HEK293 (cell line): ENCODE data around the gene LCOR.
A peak's percentile ranks its signal among the peaks of the same experiment; 100 is the strongest.

Experiments
- EGR2 ChIP-seq: fragments of 450-650 bp; formaldehyde crosslinking; IDR thresholded peaks from 2 replicates; pipeline ENCODE4 v1.5.1; 2016; ENCODE audit warnings: low read depth, missing biosample characterization, missing genetic modification characterization
- GLIS2 ChIP-seq: fragments of 450-650 bp; formaldehyde crosslinking; IDR thresholded peaks from 2 replicates; pipeline ENCODE4 v1.5.1; 2016; ENCODE audit warnings: missing biosample characterization, missing genetic modification characterization
- HOXD13 ChIP-seq: sonication (generic); formaldehyde crosslinking; IDR thresholded peaks from 2 replicates; pipeline ENCODE4 v1.8.0; 2022; ENCODE audit warnings: missing genetic modification reagents, borderline replicate concordance
- MEIS1 ChIP-seq: sonication (generic); formaldehyde crosslinking; IDR thresholded peaks from 2 replicates; pipeline ENCODE4 v1.8.1; 2022; ENCODE audit warnings: missing genetic modification reagents, mild to moderate bottlenecking, borderline replicate concordance
- PRDM1 ChIP-seq: fragments of 450-650 bp; formaldehyde crosslinking; IDR thresholded peaks from 2 replicates; pipeline ENCODE4; 2016; ENCODE audit warnings: missing biosample characterization, missing genetic modification characterization
- ZBTB20 ChIP-seq: fragments of 450-650 bp; formaldehyde crosslinking; IDR thresholded peaks from 2 replicates; pipeline ENCODE4 v1.5.1; 2016; ENCODE audit warnings: missing biosample characterization, missing genetic modification characterization
- ZBTB48 ChIP-seq: fragments of 450-650 bp; formaldehyde crosslinking; IDR thresholded peaks from 2 replicates; pipeline ENCODE4 v1.5.1; 2016; ENCODE audit warnings: missing biosample characterization, missing genetic modification characterization
- ZBTB8A ChIP-seq: fragments of 450-650 bp; formaldehyde crosslinking; IDR thresholded peaks from 2 replicates; pipeline ENCODE4 v1.5.1; 2016; ENCODE audit warnings: missing biosample characterization, missing genetic modification characterization
- ZIC2 ChIP-seq: fragments of 450-650 bp; formaldehyde crosslinking; IDR thresholded peaks from 2 replicates; pipeline ENCODE4 v1.5.1; 2016; ENCODE audit warnings: missing biosample characterization, missing genetic modification characterization
- ZNF121 ChIP-seq: fragments of 450-650 bp; formaldehyde crosslinking; IDR thresholded peaks from 2 replicates; pipeline ENCODE4 v1.5.1; 2016; ENCODE audit warnings: missing biosample characterization, missing genetic modification characterization
- ZNF132 ChIP-seq: fragments of 450-650 bp; formaldehyde crosslinking; IDR thresholded peaks from 2 replicates; pipeline ENCODE4 v1.5.1; 2017; ENCODE audit warnings: missing biosample characterization, missing genetic modification characterization, borderline replicate concordance
- ZNF138 ChIP-seq: fragments of 450-650 bp; formaldehyde crosslinking; IDR thresholded peaks from 2 replicates; pipeline ENCODE4 v1.5.1; 2016; ENCODE audit warnings: missing biosample characterization, missing genetic modification characterization, borderline replicate concordance
- ZNF157 ChIP-seq: fragments of 450-650 bp; formaldehyde crosslinking; IDR thresholded peaks from 2 replicates; pipeline ENCODE4 v1.5.1; 2016; ENCODE audit warnings: missing biosample characterization, missing genetic modification characterization
- ZNF2 ChIP-seq: fragments of 450-650 bp; formaldehyde crosslinking; IDR thresholded peaks from 2 replicates; pipeline ENCODE4 v1.5.1; 2016; ENCODE audit warnings: missing biosample characterization, missing genetic modification characterization
- ZNF202 ChIP-seq: fragments of 450-650 bp; formaldehyde crosslinking; IDR thresholded peaks from 2 replicates; pipeline ENCODE4 v1.5.1; 2016; ENCODE audit warnings: missing biosample characterization, missing genetic modification characterization, borderline replicate concordance
- ZNF239 ChIP-seq: fragments of 450-650 bp; formaldehyde crosslinking; IDR thresholded peaks from 2 replicates; pipeline ENCODE4 v1.5.1; 2016; ENCODE audit warnings: missing biosample characterization, missing genetic modification characterization
- ZNF292 ChIP-seq: fragments of 450-650 bp; formaldehyde crosslinking; IDR thresholded peaks from 2 replicates; pipeline ENCODE4 v1.5.1; 2016; ENCODE audit warnings: low read depth, missing biosample characterization, missing genetic modification characterization, borderline replicate concordance
- ZNF398 ChIP-seq: fragments of 450-650 bp; formaldehyde crosslinking; IDR thresholded peaks from 2 replicates; pipeline ENCODE4 v1.5.1; 2017; ENCODE audit warnings: missing biosample characterization, missing genetic modification characterization
- ZNF426 ChIP-seq: fragments of 450-650 bp; formaldehyde crosslinking; IDR thresholded peaks from 2 replicates; pipeline ENCODE4 v1.5.1; 2017; ENCODE audit warnings: missing biosample characterization, missing genetic modification characterization, mild to moderate bottlenecking, inconsistent platforms, moderate library complexity
- ZNF473 ChIP-seq: fragments of 450-650 bp; formaldehyde crosslinking; IDR thresholded peaks from 2 replicates; pipeline ENCODE4 v1.5.1; 2017; ENCODE audit warnings: missing biosample characterization, missing genetic modification characterization
- ZNF501 ChIP-seq: fragments of 450-650 bp; formaldehyde crosslinking; IDR thresholded peaks from 2 replicates; pipeline ENCODE4 v1.5.1; 2016; ENCODE audit warnings: missing biosample characterization, missing genetic modification characterization
- ZNF521 ChIP-seq: fragments of 450-650 bp; formaldehyde crosslinking; IDR thresholded peaks from 2 replicates; pipeline ENCODE4 v1.5.1; 2017; ENCODE audit warnings: missing biosample characterization, mild to moderate bottlenecking, missing genetic modification characterization
- ZNF544 ChIP-seq: fragments of 450-650 bp; formaldehyde crosslinking; IDR thresholded peaks from 2 replicates; pipeline ENCODE4 v1.5.0; 2017; ENCODE audit warnings: missing biosample characterization, missing genetic modification characterization
- ZNF626 ChIP-seq: fragments of 450-650 bp; sonication (Bioruptor Pico); formaldehyde crosslinking; IDR thresholded peaks from 2 replicates; pipeline ENCODE4 v1.5.1; 2018; ENCODE audit warnings: missing biosample characterization, missing genetic modification characterization, inconsistent platforms
- ZNF629 ChIP-seq: fragments of 450-650 bp; formaldehyde crosslinking; IDR thresholded peaks from 2 replicates; pipeline ENCODE4 v1.5.1; 2017; ENCODE audit warnings: missing biosample characterization, missing genetic modification characterization
- ZNF654 ChIP-seq: fragments of 450-650 bp; formaldehyde crosslinking; IDR thresholded peaks from 2 replicates; pipeline ENCODE4 v1.5.1; 2016; ENCODE audit warnings: low read depth, missing biosample characterization, missing genetic modification characterization
- ZNF76 ChIP-seq: fragments of 450-650 bp; formaldehyde crosslinking; IDR thresholded peaks from 2 replicates; pipeline ENCODE4; 2016; ENCODE audit warnings: low read depth, missing biosample characterization, missing genetic modification characterization, borderline replicate concordance
- ZNF785 ChIP-seq: fragments of 450-650 bp; formaldehyde crosslinking; IDR thresholded peaks from 2 replicates; pipeline ENCODE4 v1.5.1; 2016; ENCODE audit warnings: missing biosample characterization, missing genetic modification characterization
- ZSCAN30 ChIP-seq: fragments of 450-650 bp; IDR thresholded peaks from 2 replicates; pipeline ENCODE4 v1.5.1; 2018; ENCODE audit warnings: missing biosample characterization, mild to moderate bottlenecking, missing genetic modification characterization, moderate library complexity
- TF ChIP-seq, protein P1 (sequence below): fragments of 450-650 bp; formaldehyde crosslinking; IDR thresholded peaks from 2 replicates; pipeline ENCODE4 v1.5.1; 2016; ENCODE audit warnings: missing biosample characterization, missing genetic modification characterization, borderline replicate concordance
- TF ChIP-seq, protein P2 (sequence below): fragments of 450-650 bp; formaldehyde crosslinking; IDR thresholded peaks from 2 replicates; pipeline ENCODE4 v1.5.1; 2016; ENCODE audit warnings: missing biosample characterization, missing genetic modification characterization, low read depth
- TF ChIP-seq, protein P3 (sequence below): fragments of 450-650 bp; formaldehyde crosslinking; IDR thresholded peaks from 2 replicates; pipeline ENCODE4 v1.5.1; 2016; ENCODE audit warnings: missing biosample characterization, missing genetic modification characterization, borderline replicate concordance

The LCOR gene

GRCh38 chr10:96832721-96833219 is 672 bp downstream of the LCOR start (continued):
- TF ChIP-seq ZBTB20 (tag by site-specific recombination): no peak; the same call in 1 of the 2 replicates
- TF ChIP-seq ZNF426: no peak
- TF ChIP-seq ZNF501 (tag by site-specific recombination): no peak
- no peak for TF ChIP-seq ZNF2 (tag by site-specific recombination)
- no peak for TF ChIP-seq ZNF473
- TF ChIP-seq ZNF157 (tag by site-specific recombination): no peak
- TF ChIP-seq ZIC2 (tag by site-specific recombination): peak; percentile 98
- TF ChIP-seq, protein P1, sequence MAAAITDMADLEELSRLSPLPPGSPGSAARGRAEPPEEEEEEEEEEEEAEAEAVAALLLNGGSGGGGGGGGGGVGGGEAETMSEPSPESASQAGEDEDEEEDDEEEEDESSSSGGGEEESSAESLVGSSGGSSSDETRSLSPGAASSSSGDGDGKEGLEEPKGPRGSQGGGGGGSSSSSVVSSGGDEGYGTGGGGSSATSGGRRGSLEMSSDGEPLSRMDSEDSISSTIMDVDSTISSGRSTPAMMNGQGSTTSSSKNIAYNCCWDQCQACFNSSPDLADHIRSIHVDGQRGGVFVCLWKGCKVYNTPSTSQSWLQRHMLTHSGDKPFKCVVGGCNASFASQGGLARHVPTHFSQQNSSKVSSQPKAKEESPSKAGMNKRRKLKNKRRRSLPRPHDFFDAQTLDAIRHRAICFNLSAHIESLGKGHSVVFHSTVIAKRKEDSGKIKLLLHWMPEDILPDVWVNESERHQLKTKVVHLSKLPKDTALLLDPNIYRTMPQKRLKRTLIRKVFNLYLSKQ (tag by site-specific recombination): no peak
- TF ChIP-seq ZNF239 (tag by site-specific recombination): no peak
- 0 out of 2 replicates have a peak, but pooled peaks have one; percentile 19 for TF ChIP-seq ZNF626 (tag by site-specific recombination)
- no peak for TF ChIP-seq ZNF398
- TF ChIP-seq ZNF521 (tag by site-specific recombination): no peak
- no peak for TF ChIP-seq HOXD13
- TF ChIP-seq ZBTB8A (tag by site-specific recombination): peak; percentile 68; the same call in 1 of the 2 replicates
- TF ChIP-seq MEIS1 (CRISPR knock-in tag): no peak
- TF ChIP-seq ZNF132 (tag by site-specific recombination): no peak
- no peak for TF ChIP-seq ZNF202 (tag by site-specific recombination)
- no peak for TF ChIP-seq ZSCAN30 (tag by site-specific recombination)
- no peak for TF ChIP-seq ZBTB48
- no peak for TF ChIP-seq ZNF138 (tag by site-specific recombination)
- no peak for TF ChIP-seq ZNF629
- TF ChIP-seq GLIS2 (tag by site-specific recombination): peak; percentile 95
- no peak for TF ChIP-seq PRDM1
- TF ChIP-seq EGR2 (tag by site-specific recombination): no peak
- no peak for TF ChIP-seq ZNF544 (tag by site-specific recombination)
- TF ChIP-seq, protein P2, sequence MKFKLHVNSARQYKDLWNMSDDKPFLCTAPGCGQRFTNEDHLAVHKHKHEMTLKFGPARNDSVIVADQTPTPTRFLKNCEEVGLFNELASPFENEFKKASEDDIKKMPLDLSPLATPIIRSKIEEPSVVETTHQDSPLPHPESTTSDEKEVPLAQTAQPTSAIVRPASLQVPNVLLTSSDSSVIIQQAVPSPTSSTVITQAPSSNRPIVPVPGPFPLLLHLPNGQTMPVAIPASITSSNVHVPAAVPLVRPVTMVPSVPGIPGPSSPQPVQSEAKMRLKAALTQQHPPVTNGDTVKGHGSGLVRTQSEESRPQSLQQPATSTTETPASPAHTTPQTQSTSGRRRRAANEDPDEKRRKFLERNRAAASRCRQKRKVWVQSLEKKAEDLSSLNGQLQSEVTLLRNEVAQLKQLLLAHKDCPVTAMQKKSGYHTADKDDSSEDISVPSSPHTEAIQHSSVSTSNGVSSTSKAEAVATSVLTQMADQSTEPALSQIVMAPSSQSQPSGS (tag by site-specific recombination): no peak
- TF ChIP-seq ZNF785: no peak
- no peak for TF ChIP-seq ZNF292
- TF ChIP-seq ZNF654 (tag by site-specific recombination): no peak
- no peak for TF ChIP-seq ZNF76 (tag by site-specific recombination)
- TF ChIP-seq, protein P3, sequence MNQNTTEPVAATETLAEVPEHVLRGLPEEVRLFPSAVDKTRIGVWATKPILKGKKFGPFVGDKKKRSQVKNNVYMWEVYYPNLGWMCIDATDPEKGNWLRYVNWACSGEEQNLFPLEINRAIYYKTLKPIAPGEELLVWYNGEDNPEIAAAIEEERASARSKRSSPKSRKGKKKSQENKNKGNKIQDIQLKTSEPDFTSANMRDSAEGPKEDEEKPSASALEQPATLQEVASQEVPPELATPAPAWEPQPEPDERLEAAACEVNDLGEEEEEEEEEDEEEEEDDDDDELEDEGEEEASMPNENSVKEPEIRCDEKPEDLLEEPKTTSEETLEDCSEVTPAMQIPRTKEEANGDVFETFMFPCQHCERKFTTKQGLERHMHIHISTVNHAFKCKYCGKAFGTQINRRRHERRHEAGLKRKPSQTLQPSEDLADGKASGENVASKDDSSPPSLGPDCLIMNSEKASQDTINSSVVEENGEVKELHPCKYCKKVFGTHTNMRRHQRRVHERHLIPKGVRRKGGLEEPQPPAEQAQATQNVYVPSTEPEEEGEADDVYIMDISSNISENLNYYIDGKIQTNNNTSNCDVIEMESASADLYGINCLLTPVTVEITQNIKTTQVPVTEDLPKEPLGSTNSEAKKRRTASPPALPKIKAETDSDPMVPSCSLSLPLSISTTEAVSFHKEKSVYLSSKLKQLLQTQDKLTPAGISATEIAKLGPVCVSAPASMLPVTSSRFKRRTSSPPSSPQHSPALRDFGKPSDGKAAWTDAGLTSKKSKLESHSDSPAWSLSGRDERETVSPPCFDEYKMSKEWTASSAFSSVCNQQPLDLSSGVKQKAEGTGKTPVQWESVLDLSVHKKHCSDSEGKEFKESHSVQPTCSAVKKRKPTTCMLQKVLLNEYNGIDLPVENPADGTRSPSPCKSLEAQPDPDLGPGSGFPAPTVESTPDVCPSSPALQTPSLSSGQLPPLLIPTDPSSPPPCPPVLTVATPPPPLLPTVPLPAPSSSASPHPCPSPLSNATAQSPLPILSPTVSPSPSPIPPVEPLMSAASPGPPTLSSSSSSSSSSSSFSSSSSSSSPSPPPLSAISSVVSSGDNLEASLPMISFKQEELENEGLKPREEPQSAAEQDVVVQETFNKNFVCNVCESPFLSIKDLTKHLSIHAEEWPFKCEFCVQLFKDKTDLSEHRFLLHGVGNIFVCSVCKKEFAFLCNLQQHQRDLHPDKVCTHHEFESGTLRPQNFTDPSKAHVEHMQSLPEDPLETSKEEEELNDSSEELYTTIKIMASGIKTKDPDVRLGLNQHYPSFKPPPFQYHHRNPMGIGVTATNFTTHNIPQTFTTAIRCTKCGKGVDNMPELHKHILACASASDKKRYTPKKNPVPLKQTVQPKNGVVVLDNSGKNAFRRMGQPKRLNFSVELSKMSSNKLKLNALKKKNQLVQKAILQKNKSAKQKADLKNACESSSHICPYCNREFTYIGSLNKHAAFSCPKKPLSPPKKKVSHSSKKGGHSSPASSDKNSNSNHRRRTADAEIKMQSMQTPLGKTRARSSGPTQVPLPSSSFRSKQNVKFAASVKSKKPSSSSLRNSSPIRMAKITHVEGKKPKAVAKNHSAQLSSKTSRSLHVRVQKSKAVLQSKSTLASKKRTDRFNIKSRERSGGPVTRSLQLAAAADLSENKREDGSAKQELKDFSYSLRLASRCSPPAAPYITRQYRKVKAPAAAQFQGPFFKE (tag by site-specific recombination): no peak
- TF ChIP-seq ZNF121: no peak
